ENCODE data around the gene NEK8.
"Not testable (repeated sequence)": the region's sequence is repeated elsewhere in the genome, so short reads cannot be mapped to it uniquely, and the experiment has no call there.

The NEK8 gene

GRCh38 chr17:28725660-28726225 lies 2.8 kb upstream of the NEK8 start:
- no peak for DNase-seq (ENCODE audit: low read depth)

- DNase-seq (ENCODE audit: low read depth), result peak; percentile 55
Measured at GRCh38 chr17:28726226-28726626, 2.4 kb upstream of the NEK8 start, which contains the start of gene TLCD1. Gene TLCD1, minus strand, starts transcription at chr17:28726233. Its CDS starts 136 bp downstream, at chr17:28726097.

GRCh38 chr17:28726627-28727491 lies 1.7 kb upstream of the NEK8 start:
- DNase-seq (ENCODE audit: low read depth), result peak; percentile 81

GRCh38 chr17:28729950-28730330 lies 1.4 kb downstream of the NEK8 start:
- DNase-seq (ENCODE audit: low read depth), result no peak

- no peak for DNase-seq (ENCODE audit: low read depth)
Measured at GRCh38 chr17:28733346-28733745, 4.8 kb downstream of the NEK8 start.

- DNase-seq (ENCODE audit: low read depth), result no peak
Measured at GRCh38 chr17:28734712-28735241, 6.2 kb downstream of the NEK8 start.

GRCh38 chr17:28735242-28735722 lies 6.7 kb downstream of the NEK8 start:
- DNase-seq (ENCODE audit: low read depth), result no peak

GRCh38 chr17:28735913-28736769 lies 7.6 kb downstream of the NEK8 start:
- not testable (repeated sequence) for DNase-seq (ENCODE audit: low read depth)

GRCh38 chr17:28737316-28737715 lies 8.7 kb downstream of the NEK8 start:
- DNase-seq (ENCODE audit: low read depth), result no peak

GRCh38 chr17:28737770-28738679 lies 9.4 kb downstream of the NEK8 start:
- no peak for DNase-seq (ENCODE audit: low read depth)

GRCh38 chr17:28738680-28739384 lies 10.2 kb downstream of the NEK8 start:
- peak; percentile 52 for DNase-seq (ENCODE audit: low read depth)

- DNase-seq (ENCODE audit: low read depth), result no peak
Measured at GRCh38 chr17:28740406-28741357, 12.1 kb downstream of the NEK8 start.

GRCh38 chr17:28741358-28742349 lies 13.1 kb downstream of the NEK8 start:
- no peak for DNase-seq (ENCODE audit: low read depth)

- DNase-seq (ENCODE audit: low read depth), result peak; percentile 69
Measured at GRCh38 chr17:28743243-28744103, 14.9 kb downstream of the NEK8 start, which contains the start of gene TRAF4. Gene TRAF4, plus strand, starts transcription at chr17:28744011. Its CDS starts 102 bp downstream, at chr17:28744113.

GRCh38 chr17:28744104-28744971 lies 15.8 kb downstream of the NEK8 start:
- DNase-seq (ENCODE audit: low read depth), result peak; percentile 64
